GM21390 (cell line): ENCODE measurements around the gene SNRNP25.

ENCODE experiments used
- ATAC-seq: cut with Tn5 transposase; IDR thresholded peaks from one replicate; pipeline ENCODE4 v1.9.1; 2021; ENCODE audit not compliant: unreplicated experiment

SNRNP25 gene

DNA sequence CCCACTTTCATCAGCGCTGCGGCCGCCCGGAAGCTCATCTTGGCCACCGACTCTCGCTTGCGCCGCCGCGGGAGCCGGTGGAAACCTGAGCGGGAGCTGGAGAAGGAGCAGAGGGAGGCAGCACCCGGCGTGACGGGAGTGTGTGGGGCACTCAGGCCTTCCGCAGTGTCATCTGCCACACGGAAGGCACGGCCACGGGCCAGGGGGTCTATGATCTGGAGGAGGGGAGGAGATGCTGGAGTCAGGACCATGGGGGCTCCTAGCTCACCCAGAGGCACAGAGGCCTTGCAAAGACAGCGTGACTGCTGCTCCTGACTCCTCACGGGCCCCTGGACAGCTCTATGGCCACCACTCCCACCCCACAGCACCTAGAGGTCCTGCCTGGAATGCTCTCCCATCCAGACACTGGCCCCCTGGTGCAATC lies 9.4 kb downstream of the SNRNP25 start:
- no peak for ATAC-seq

GRCh38 chr16:63466-63865 lies 9.8 kb downstream of the SNRNP25 start:
- ATAC-seq: no peak

DNA sequence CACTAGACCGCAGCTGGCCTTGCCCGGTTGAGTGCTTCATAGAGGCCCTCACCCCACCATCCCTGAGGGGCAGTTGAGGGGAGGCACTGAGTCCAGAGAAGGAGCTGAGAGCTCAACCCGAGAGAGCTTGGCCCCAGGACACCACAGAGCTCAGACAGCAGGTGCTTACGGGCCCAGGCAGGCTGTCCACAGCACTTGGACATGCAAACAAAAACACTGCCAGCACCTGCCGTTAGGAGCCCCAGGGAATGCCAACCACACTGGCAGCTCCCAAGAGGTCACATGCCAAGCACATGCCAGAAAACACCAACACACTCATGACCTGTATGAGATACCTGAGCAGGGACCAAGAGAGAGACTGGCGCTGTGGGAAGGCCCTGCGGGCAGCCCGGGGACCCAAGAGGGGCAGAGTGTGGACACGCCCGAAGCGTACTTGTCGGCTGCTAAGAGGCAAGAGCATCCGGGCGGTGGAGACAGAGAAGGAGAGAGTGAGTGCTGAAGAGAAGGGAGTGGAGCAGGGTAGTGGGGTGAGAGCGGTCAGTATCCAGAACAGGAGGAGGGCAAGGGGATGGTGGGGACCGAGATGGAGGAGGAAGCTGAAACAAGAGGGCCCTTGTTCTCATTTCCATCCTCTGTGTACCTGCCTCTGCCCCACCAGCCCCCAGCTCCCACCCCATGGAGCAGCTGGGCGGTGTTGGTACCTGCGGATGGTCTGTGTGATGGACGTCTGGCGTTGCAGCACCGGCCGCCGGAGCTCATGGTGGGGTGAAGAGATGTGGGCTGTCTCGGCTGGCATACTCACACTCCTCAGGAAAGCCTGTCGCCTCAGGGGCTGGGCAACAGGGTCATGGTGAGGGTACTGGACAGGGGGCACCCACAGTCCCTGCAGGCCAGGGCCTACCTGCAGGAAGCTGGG lies 10.6 kb downstream of the SNRNP25 start:
- no peak for ATAC-seq

DNA sequence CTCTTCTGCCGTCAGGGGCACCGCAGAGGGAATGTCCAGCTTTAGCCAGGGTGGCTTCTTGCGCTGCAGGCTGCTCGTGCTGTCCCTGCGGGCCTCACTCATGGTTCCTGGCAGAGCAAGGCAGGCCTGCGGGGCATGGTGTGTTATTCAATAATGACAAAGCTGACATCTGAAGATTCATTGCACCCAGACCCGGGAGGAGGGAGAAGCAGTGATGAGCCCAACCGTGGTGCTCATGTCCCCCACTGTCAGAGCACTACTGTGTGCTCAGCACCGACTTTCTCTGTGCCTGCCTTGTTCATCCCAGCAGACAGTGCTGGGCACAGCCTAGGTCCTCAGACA lies 11.3 kb downstream of the SNRNP25 start:
- no peak for ATAC-seq

- ATAC-seq: no peak
These were observed 12.1 kb downstream of the SNRNP25 start for GRCh38 chr16:65745-66144.

DNA sequence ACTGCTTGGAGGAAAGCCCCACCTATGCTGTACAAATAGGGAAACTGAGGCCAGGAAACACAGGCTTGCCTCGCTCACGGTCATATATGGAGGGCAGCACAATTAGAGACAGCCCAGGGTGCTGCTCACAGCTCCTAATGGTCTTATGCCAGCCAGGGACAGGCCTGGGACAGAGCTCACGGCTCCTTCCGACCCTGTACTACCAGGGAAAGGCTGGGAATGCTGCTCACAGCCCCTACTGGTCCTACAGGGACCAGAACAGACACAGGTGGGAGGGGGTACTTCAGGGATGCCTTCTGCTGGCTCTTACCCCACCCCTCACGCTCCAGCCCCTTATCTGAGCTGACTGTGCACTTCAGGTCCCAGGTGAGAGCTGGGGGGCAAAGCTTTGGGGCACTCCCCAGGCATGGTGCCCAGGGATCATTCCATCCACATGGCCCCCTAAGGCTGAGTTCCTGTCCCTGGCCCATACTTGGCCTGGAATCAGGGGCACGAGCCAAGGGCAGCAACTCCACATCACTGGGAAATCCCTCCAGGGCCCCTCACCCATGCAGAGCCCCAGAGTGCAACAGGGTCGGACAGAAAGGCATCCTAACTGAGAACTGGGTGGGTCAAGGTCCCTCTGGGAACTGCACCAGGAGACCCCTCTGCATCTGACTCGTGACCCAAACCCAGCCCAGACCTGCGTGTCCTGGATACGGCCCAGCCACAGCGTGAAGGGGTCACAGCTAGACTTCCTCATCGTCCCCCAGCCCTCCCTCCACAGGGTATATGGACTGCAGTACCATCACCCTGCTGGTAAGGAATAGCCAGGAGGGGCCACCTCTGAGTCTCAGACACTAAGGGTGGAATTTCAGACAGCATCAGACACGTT lies 12.9 kb downstream of the SNRNP25 start:
- ATAC-seq: no peak

DNA sequence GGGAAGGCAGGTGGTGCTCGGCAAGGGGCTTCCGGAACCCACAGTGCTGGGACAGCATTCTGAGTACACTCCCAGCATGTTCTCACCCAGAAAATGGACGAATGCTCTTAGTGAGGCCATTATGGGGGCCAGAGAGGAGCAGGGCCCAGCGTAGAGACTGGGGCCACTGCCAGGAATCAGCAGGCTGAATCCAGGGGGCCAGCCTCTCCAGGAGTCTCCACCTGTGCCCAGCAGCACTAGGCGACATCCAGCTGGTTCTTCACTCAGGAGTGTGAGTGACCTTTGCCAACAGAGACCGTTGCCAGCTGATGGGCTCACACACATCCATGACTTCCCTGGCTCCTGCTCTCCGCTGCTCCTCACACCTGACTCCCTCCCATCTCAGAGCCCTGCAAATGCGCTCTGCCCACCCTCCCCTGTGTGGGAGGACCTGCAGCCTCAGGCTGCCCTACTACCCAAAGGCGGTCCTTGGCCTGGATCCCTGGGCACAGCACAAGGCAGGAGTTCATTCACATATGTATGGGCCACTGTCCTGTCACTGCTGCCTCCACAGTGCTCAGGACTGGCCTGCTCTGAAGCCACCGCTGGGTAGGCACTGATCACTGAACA lies 13.7 kb downstream of the SNRNP25 start:
- no peak for ATAC-seq

DNA sequence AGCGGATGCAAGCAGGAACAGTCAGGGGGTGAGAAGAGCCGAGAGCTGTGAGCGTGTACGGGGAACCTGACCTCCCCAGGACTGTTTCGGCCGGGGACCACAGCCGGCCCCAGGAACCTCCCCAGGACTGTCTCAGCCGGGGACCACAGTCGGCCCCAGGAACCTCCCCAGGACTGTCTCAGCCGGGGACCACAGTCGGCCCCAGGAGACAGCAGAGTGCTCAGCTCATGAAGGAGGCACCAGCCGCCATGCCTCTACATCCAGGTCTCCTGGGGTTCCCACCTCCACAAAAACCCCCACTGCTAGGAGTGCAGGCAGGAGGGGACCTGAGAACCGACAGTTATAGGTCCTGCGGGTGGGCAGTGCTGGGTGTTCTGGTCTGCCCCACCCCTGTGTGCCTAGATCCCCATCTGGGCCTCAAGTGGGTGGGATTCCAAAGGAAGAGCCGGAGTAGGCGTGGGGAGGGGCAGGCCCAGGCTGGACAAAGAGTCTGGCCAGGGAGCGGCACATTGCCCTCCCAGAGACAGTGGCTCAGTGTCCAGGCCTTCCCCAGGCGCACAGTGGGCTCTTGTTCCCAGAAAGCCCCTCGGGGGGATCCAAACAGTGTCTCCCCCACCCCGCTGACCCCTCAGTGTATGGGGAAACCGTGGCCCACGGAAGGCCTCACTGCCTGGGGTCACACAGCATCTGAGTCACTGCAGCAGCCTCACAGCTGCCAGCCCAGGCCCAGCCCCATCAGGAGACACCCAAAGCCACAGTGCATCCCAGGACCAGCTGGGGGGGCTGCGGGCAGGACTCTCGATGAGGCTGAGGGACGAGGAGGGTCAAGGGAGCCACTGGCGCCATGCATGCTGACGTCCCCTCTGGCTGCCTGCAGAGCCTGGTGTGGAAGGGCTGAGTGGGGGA lies 14.5 kb downstream of the SNRNP25 start:
- ATAC-seq: no peak

DNA sequence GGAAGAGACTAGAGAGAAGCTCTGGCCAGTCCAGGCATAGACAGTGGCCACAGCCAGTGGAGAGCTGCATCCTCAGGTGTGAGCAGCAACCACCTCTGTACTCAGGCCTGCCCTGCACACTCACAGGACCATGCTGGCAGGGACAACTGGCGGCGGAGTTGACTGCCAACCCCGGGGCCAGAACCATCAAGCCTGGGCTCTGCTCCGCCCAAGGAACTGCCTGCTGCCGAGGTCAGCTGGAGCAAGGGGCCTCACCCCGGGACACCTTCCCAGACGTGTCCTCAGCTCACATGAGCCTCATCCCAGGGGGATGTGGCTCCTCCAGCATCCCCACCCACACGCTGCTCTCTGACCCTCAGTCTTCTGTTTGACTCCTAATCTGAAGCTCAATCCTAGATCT lies 15.6 kb downstream of the SNRNP25 start:
- ATAC-seq: no peak

GRCh38 chr16:71210-71539 lies 17.5 kb downstream of the SNRNP25 start:
- no peak for ATAC-seq

GRCh38 chr16:71540-72401 lies 18.1 kb downstream of the SNRNP25 start:
- no peak for ATAC-seq

DNA sequence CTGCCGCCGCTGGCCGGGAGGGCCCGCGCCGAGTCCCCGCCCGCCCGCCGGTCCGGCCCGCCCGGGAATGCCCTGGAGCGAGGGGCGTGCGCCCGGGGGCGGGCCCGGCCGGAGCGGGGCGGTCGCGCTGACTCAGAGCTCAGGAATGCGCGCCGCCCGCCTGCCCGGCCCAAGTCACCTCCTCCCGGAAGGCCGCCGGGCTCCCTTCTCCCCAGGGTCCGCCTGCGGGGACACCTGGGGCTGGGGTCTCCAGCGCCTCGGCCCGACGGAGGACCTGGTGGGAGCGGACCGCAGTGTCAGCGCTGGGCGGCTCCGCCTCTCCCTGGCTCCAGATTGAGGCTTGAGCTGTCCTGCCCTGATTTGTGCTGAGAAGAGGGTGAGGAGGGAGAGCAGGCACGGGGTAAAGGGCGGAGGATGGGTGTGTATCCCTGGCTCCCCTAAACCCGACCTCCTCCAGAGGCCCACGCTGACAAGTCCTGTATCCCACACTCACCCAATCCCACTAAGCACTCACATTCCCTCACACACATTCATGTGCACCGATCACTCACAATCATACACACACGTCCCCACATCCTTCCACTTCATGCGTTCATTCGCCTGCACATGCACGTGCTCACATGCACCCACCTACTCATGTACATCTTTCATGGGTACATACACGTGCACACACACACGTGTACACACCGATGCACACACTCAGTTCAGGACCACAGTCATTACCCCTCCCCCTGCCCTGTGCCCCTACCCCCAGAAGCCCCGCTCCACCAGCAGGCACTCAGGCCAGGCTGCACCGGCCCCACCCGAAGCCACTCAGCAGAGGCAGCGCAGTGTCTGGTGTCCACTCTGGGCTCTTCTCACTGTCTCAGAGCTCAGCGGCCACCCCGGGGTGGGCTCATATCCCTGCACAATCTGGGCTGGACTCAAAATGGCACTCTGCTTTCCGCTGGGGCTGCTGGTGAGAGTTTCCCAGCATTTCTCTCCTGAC lies 19.2 kb downstream of the SNRNP25 start, which contains the start of gene RHBDF1:
RHBDF1 (minus strand) TSS at position 71 of the 988 bp plus-strand sequence. CDS start 7,616 bp downstream, outside the sequence.
- ATAC-seq: no peak

DNA sequence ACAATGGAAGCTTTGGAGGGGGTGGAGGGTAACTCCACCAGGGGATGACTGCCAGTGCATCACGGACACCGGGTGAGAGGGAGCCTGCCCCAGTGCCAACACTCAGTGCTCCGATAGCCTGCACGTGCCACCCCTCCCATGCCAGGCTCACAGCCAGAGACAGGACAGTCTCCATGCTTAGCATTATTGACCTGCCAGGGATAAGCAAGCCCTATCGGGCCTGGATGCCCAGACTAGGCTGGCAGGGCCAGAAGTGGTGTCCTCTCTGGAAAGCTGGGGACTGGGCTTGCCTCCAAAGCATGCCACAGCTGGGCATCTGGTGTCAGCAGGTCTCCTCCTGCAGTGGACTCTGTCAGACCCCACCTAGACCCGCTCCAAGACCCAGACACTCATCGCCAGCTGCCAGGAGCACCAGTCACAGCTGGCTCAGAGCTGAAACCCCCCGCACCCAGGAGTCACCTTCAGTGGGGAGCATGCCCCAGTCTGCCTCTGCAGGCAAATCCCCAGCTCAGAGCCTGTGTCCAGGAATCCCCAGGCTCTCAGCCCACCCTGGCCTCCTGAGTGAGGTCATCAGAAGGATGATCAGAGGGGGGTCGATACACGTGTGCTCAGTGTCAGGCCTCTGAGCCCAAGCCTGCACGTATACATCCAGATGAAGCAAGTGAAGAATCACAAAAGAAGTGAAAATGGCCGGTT lies 20.6 kb downstream of the SNRNP25 start:
- ATAC-seq: no peak

- ATAC-seq: no peak
These were observed 21.2 kb downstream of the SNRNP25 start for GRCh38 chr16:74747-75334.

- no peak for ATAC-seq
These were observed 22.2 kb downstream of the SNRNP25 start for GRCh38 chr16:75580-76501.

- no peak for ATAC-seq
These were observed 23.1 kb downstream of the SNRNP25 start for GRCh38 chr16:76535-77272.
